T follicular helper cell (primary cell): Measurements from ENCODE around the gene TRUB2.
"Not testable (repeated sequence)": the region's sequence is repeated elsewhere in the genome, so short reads cannot be mapped to it uniquely, and the experiment has no call there.

Experiments used
- DNase-seq: peaks from one replicate; pipeline ENCODE4 v3.0.0-alpha.2; 2020; ENCODE audit warnings: low read depth

TRUB2 gene

GRCh38 chr9:128298535-128299482 lies 23.4 kb downstream of the TRUB2 start:
- DNase-seq: no peak

DNA sequence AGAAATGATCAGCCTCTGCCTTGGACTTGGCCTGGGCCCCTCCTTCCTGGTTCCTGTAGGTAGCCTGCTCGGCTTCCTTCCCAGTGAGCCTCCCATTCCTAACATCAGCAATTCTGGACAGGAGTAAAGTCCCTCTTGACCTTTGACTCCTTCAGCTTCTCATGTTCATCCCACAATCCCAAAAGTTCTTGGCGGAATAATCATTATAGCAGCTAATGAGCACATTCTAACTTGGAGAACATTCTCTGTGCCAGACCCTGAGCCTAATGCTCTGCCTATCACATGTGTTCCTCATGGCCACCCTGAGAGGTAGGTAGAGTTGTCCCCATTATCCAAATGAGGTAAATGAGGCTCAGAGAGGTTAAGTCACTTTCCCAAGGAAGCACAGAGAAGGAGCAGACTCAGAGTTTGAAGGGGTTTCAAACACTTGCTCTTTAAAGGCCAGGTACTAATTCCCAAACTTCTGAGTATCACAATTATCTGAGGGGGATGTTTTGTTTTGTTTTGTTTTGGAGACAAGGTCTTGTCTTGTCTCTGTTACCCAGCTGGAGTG lies 24.9 kb downstream of the TRUB2 start:
- no peak for DNase-seq

DNA sequence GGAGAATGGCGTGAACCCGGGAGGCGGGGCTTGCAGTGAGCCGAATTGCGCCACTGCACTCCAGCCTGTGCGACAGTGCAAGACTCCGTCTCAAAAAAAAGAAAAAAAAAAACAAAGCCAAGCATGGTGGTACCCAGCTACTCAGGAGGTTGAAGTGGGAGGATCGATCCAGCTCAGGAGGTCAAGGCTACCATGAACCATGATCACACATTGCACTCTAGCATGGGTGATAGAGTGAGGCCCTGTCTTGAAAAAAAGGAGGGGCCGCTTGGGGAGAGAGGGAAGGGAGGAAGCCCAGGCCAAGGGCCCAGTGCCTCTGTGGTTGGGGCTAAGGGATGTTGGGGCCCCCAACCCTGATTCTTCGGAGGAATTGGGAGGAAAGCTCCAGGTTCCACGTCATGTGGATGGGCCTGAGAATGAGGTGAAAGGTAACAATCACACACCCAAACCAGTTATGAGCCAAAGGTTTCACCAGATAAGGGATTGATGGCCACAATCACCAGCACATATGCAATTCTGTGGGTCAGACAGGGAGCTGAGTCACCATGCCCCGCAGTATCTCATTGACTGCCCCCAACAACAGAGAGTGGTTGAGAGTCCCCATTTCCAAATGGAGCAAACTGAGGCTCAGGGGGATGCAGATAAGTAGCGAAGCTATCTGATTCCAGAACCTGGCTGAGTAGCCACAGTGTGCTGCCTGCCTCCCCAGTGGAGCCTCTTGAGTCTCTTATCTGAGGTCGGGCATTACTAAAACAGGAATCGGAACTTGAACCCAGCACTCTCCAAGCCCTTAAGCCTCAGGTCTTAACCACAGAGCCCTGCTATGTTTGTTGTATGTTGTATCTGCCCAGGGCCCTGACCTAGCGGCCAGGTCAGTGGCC lies 25.7 kb downstream of the TRUB2 start:
- no peak for DNase-seq

- no peak for DNase-seq
These were observed 28.1 kb downstream of the TRUB2 start for GRCh38 chr9:128294142-128294541.

GRCh38 chr9:128293091-128293490 lies 29.2 kb downstream of the TRUB2 start:
- DNase-seq: no peak

- DNase-seq: no peak
These were observed 30.2 kb downstream of the TRUB2 start for GRCh38 chr9:128292009-128292408.

GRCh38 chr9:128288273-128289004 lies 33.8 kb downstream of the TRUB2 start:
- no peak for DNase-seq

- DNase-seq: no peak
These were observed 35.8 kb downstream of the TRUB2 start for GRCh38 chr9:128286440-128286839.

GRCh38 chr9:128285033-128285784 lies 37.0 kb downstream of the TRUB2 start:
- DNase-seq: no peak

- DNase-seq: no peak
These were observed 39.7 kb downstream of the TRUB2 start for GRCh38 chr9:128282500-128282899.

DNA sequence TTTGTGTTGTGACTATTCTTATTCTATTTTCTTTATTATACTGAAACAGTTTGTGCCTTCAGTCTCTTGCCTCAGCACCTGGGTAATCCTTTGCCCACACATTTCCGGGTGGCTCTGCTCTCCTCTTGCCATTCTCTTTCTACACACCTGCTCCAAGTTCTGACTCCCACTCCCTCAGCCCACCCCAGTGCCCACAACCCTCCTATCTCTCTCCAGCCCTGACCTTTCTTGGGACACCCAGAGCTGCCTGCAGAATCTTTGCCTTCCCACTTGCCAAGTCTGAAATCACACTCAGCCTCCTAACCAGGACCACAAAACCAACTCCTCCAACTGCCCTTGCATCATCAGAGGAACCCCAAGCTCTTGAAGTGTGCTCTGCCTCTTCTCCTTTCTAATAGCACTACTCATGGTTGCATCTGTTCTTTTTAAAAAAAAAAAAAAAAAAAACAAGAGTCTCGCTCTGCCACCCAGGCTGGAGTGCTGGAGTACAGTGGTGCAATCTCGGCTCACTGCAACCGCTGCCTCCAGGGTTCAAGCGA lies 42.1 kb downstream of the TRUB2 start:
- DNase-seq: no peak

DNA sequence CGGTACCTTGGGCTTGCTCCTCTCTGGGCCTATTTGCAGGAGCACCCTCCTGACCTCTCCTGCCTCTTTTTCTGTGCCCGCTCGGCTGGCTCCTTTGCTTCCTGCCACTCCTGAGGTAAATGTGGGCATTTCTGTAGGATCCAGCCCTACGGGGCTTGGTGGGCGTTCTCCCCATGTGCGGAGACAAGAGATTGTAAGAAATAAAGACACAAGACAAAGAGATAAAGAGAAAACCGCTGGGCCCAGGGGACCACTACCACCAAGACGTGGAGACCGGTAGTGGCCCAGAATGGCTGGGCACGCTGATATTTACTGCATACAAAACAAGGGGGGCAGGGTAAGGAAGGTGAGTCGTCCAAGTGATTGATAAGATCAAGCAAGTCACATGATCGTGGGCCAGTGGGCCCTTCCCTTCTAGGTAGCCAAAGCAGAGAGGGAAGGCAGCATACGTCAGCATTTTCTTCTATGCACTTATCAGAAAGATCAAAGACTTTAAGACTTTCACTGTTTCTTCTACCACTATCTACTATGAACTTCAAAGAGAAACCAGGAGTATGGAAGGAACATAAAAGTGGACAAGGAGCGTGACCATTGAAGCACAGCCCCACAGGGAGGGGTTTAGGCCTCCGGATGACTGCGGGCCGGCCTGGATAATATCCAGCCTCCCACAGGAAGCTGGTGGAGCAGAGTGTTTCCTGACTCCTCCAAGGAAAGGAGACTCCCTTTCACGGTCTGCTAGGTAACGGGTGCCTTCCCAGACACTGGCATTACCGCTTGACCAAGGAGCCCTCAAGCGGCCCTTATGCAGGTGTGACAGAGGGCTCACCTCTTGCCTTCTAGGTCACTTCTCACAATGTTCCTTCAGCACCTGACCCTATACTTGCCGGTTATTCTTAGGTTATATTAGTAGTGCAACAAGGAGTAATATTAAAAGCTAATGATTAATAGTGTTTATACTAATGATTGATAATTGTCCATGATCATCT lies 42.9 kb downstream of the TRUB2 start:
- not testable (repeated sequence) for DNase-seq

DNA sequence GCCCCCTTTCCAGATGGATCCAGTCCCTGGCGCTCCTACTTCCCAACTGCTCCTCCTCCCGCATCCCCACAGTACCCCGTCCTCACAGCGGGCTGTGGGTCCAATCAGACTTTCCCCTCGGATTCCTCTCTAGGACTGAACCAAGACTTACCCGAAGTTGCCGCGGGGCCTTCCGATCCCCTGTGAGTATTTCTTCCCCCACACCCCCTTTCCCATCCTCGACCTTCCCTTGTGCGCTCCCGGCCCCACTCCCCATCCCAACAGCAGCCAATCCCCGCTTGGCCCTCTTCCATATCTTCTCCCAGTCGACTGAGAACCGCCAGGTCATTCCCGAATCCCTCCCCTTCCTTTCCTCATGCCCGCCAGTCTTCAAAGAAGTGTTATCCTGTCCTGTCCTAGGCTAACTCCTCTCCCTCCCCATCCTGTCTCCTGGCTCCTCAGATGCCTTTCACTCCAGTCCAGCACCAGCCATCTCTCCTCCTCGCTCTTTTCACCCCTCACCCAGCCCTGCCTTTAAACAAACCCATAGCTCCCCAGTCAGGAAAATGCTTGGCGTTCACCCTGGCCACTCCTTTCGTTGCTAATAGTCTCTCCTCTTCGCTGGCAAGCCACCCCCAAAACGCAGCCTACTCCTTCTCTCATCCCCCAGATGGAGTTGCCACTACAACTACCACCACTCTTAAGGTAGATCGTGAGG lies 45.5 kb downstream of the TRUB2 start:
- DNase-seq: no peak

DNA sequence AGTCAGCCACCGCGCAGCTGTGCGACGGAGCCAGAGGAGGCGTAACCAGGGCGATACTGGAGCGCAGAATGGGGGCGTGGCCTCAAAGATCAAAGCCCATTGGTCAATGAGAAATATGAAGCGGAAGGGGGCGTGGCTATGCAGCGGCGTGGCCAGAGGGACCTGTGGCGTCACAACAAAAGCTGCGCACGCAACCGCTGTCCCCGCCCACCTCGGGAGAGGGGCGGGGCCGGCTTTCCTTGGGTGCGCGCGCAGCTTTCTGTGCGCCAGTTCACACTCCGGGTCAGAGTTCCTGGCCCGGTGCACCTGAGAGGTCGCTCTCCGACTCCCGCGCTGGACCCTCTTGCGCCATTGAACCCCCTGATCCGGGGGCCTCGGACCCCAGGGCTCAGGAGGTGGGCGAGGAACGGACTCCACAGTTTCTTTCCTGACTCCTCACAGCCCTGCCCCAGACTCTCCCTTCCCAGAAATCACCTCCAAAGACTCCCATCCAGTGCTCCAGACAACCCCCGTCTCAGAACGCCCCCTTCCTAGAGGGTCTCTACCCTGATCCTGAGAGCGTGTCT lies 46.2 kb downstream of the TRUB2 start, which contains the start of gene SWI5:
Gene SWI5 (plus strand): TSS at position 269 of the 566 bp plus-strand sequence.
- peak; percentile 100 for DNase-seq

GRCh38 chr9:128275198-128276007 lies 46.8 kb downstream of the TRUB2 start, which contains the start of gene GOLGA2:
TSS of gene GOLGA2 (minus strand) at chr9:128276007. CDS start at chr9:128275976, 31 bp downstream.
- no peak for DNase-seq

DNA sequence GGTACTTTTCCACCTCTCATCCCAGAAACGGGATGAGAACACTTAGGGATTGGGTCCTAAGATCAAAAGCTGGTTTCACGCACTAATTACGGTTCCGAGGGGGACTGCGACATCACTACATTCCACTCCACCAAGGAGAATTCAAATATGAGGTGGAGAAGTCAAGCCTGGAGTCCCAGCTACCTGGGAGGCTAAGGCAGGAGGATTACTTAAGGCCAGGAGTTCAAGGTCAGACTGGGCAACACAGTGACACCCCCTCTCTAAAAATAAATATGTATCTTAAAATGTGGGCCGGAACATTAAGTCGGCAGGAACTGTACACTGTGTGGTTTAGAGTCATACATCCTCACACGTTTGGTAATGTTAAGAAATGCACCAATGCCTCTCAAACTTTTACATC lies 48.0 kb downstream of the TRUB2 start:
- DNase-seq: no peak

GRCh38 chr9:128271512-128271911 lies 50.7 kb downstream of the TRUB2 start:
- DNase-seq: no peak
